ENCODE results near the gene VIPR1.

VIPR1 gene

DNA sequence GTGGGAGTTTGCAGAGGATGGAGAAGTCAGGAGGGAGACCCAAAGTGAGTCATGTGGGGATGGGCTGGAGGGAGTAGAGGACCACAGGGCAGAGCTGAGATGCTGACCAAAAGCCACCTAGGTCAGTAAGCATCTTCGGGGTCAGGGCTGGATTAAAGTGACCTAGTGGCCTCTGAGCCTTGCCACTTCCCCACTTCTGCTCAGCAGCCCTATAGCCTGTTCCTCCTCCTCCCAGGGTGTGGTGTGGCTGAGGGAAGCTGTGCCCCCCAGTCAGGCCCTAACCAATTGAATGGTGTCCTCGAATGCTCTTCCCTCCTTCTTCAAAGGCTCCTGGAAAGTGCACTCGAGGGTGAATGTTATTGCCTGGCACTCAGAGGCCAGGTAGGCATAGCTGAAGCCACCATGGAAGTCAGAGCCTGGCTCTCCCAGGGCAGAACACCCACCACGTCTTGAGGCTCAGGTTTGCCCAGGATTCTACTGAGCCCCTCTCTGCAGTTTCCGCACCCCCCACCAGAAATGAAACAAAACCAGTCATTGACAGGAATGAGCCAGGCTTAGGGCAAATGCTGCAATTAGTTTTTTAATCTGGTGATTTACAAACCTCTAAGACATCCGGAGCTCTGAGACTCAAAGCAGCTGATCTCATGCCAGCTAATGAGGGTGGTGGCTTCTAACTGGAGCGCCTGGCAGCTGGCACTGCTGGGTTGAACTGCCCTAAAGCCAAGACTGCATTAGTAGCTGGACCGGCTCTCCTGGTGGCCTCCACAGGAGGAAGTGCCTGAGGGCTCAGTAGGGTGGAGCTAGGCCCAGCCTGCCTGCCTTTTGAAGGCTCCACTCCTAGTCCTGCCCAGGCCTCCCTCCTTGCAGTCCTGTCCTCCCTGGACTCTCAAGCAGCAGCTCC, 26.0 kb upstream of the VIPR1 start:
- H4K20me1 ChIP-seq (ENCODE audit: insufficient read depth, low read length), result no peaks in the 10 kb centered on the region
- H3K9ac ChIP-seq (ENCODE audit: low read length), result no peak overlapping the region
- H3K79me2 ChIP-seq (ENCODE audit: low read length), result no peaks in the 10 kb centered on the region
- H3K27ac ChIP-seq (ENCODE audit: low read length), result no peak overlapping the region
- H3K4me2 ChIP-seq (ENCODE audit: low read length), result no peak overlapping the region
- no peak overlapping the region for H3K4me3 ChIP-seq (ENCODE audit: low read length)
- H3K9me3 ChIP-seq (ENCODE audit: insufficient read depth, low read length), result peaks cover 6% of the 10 kb centered on the region; the same call in 1 of the 2 replicates
- H3K36me3 ChIP-seq (replicated peaks; ENCODE audit: low read depth, low read length), result no peaks in the 10 kb centered on the region
- H3K27me3 ChIP-seq (ENCODE audit: low read depth, low read length), result peaks cover 24% of the 10 kb centered on the region; the same call in 1 of the 2 replicates
- no peak for TF ChIP-seq EZH2phosphoT487 (IDR thresholded peaks at IDR 0.05; ENCODE audit: low read depth)
- TF ChIP-seq, protein P1, sequence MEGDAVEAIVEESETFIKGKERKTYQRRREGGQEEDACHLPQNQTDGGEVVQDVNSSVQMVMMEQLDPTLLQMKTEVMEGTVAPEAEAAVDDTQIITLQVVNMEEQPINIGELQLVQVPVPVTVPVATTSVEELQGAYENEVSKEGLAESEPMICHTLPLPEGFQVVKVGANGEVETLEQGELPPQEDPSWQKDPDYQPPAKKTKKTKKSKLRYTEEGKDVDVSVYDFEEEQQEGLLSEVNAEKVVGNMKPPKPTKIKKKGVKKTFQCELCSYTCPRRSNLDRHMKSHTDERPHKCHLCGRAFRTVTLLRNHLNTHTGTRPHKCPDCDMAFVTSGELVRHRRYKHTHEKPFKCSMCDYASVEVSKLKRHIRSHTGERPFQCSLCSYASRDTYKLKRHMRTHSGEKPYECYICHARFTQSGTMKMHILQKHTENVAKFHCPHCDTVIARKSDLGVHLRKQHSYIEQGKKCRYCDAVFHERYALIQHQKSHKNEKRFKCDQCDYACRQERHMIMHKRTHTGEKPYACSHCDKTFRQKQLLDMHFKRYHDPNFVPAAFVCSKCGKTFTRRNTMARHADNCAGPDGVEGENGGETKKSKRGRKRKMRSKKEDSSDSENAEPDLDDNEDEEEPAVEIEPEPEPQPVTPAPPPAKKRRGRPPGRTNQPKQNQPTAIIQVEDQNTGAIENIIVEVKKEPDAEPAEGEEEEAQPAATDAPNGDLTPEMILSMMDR (IDR thresholded peaks at IDR 0.05; ENCODE audit: low read depth, low read length), result no peak
- no peak overlapping the region for H2AFZ ChIP-seq (ENCODE audit: low read depth, low read length)
- no peaks in the 10 kb centered on the region for H3K4me1 ChIP-seq (ENCODE audit: low read length)

DNA sequence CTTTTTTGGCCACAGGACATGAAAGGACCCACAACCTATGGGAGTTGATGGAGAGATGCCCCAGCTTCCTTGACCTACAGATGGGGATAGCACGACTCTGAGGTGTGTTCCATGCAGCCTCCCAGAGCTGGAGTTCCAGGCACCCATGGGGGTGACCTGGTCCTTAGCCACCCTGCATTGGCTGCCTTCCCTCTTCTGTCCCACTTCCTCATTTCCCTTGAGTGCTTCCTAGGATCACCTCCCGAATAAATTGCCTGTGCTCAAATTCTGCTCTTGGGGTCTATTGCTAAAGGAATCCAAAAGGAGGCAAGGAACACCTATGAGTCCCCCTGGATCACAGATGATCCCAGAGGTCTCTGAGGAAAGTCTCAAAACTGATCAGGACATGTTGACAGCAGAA, 24.7 kb upstream of the VIPR1 start:
- Histone ChIP-seq H3K79me2 (ENCODE audit: low read length) (no peaks in the 10 kb centered on the region), H3K36me3 (replicated peaks; ENCODE audit: low read depth, low read length) (no peaks in the 10 kb centered on the region), H3K9ac (ENCODE audit: low read length) (no peak overlapping the region), H3K4me1 (ENCODE audit: low read length) (no peaks in the 10 kb centered on the region), H3K9me3 (ENCODE audit: insufficient read depth, low read length) (peaks cover 9% of the 10 kb centered on the region), H3K4me2 (ENCODE audit: low read length) (no peak overlapping the region), H4K20me1 (ENCODE audit: insufficient read depth, low read length) (no peaks in the 10 kb centered on the region), H3K27me3 (ENCODE audit: low read depth, low read length) (peaks cover 18% of the 10 kb centered on the region; the same call in 1 of the 2 replicates), H3K27ac (ENCODE audit: low read length) (no peak overlapping the region), H2AFZ (ENCODE audit: low read depth, low read length) (no peak overlapping the region), H3K4me3 (ENCODE audit: low read length) (no peak overlapping the region)
- TF ChIP-seq EZH2phosphoT487 (IDR thresholded peaks at IDR 0.05; ENCODE audit: low read depth), result no peak
- TF ChIP-seq, protein P1 (IDR thresholded peaks at IDR 0.05; ENCODE audit: low read depth, low read length), result no peak

DNA sequence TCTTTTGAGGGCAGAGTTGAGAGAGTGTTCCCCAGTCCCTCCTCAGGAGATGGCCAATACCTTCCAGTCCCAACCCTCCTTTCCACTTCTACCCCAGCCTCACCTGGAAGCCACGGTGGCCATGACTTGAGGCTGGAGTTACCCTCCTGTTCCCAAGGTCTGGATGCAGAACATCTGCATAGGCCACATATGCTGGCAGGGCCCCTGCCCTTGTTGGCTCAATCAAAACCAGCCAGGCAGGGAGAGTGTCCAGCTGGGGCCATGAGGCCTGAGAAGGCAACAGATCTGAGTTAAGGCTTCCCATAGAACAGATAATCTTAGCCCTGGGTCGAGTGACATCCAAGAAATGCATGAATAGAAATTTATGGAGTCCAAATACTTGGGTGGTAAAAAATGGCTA, 23.6 kb upstream of the VIPR1 start:
- H3K27me3 ChIP-seq (ENCODE audit: low read depth, low read length), result peaks cover 15% of the 10 kb centered on the region; the same call in 1 of the 2 replicates
- TF ChIP-seq, protein P1 (IDR thresholded peaks at IDR 0.05; ENCODE audit: low read depth, low read length), result no peak
- TF ChIP-seq EZH2phosphoT487 (IDR thresholded peaks at IDR 0.05; ENCODE audit: low read depth), result no peak
- H3K4me3 ChIP-seq (ENCODE audit: low read length), result no peak overlapping the region
- H2AFZ ChIP-seq (ENCODE audit: low read depth, low read length), result no peak overlapping the region
- no peaks in the 10 kb centered on the region for H4K20me1 ChIP-seq (ENCODE audit: insufficient read depth, low read length)
- H3K4me1 ChIP-seq (ENCODE audit: low read length), result no peaks in the 10 kb centered on the region
- no peaks in the 10 kb centered on the region for H3K79me2 ChIP-seq (ENCODE audit: low read length)
- H3K36me3 ChIP-seq (replicated peaks; ENCODE audit: low read depth, low read length), result no peaks in the 10 kb centered on the region
- no peak overlapping the region for H3K9ac ChIP-seq (ENCODE audit: low read length)
- H3K4me2 ChIP-seq (ENCODE audit: low read length), result no peak overlapping the region
- H3K9me3 ChIP-seq (ENCODE audit: insufficient read depth, low read length), result peaks cover 9% of the 10 kb centered on the region
- H3K27ac ChIP-seq (ENCODE audit: low read length), result no peak overlapping the region

DNA sequence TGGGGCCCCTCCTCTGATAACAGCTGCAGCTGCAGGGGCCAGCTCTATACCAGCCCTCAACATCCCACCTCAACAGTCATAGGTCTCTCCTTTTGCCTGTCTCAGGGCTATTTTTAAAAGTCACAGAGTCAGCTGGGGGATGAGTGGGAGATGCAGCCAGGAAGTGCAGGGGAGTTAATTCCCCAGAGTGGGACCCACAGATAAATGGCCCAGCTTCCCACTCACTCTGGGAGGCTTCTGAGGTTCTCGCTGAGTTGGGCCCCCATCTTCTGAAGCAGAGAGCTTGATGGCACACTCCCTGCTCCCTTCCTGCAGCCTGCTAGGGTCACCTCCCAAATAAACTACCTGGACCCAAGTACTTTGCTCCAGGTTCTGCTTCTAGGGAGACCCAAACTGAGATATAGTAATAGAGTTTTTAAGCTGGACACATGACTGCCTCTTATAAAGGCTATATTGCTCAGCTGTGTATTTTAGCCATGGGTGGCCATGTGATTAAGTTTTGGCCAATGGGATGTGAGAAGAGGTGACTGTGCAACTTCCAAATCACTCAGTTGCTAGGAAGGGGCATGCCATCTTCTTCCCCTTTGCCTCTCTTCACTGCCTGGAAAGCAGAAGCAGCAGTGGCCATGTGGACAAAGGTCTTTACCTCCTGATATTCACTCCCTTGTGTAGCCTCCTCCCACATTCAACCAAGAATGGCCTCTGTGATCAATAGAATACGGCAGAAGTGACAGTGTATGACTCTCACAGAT, 15.5 kb upstream of the VIPR1 start:
- H2AFZ ChIP-seq (ENCODE audit: low read depth, low read length), result no peak overlapping the region
- no peak overlapping the region for H3K4me3 ChIP-seq (ENCODE audit: low read length)
- no peak overlapping the region for H3K9ac ChIP-seq (ENCODE audit: low read length)
- no peaks in the 10 kb centered on the region for H3K36me3 ChIP-seq (replicated peaks; ENCODE audit: low read depth, low read length)
- peaks cover 14% of the 10 kb centered on the region for H3K27me3 ChIP-seq (ENCODE audit: low read depth, low read length)
- no peaks in the 10 kb centered on the region for H3K4me1 ChIP-seq (ENCODE audit: low read length)
- H4K20me1 ChIP-seq (ENCODE audit: insufficient read depth, low read length), result no peaks in the 10 kb centered on the region
- no peaks in the 10 kb centered on the region for H3K9me3 ChIP-seq (ENCODE audit: insufficient read depth, low read length)
- TF ChIP-seq, protein P1 (IDR thresholded peaks at IDR 0.05; ENCODE audit: low read depth, low read length), result no peak
- no peak for TF ChIP-seq EZH2phosphoT487 (IDR thresholded peaks at IDR 0.05; ENCODE audit: low read depth)
- H3K27ac ChIP-seq (ENCODE audit: low read length), result no peak overlapping the region
- H3K79me2 ChIP-seq (ENCODE audit: low read length), result no peaks in the 10 kb centered on the region
- no peak overlapping the region for H3K4me2 ChIP-seq (ENCODE audit: low read length)
